ENCODE results near the gene FBLN5. TPM values are rescaled to one million over a fixed set of nuclear protein-coding genes. Genes with fewer than 3 reads are reported as not detected.
A peak's percentile ranks its signal among the peaks of the same experiment; 100 is the strongest.

Gene FBLN5
- polyA plus RNA-seq, 1 of the 3 experiments (the other 2 are of a cell fraction): 39.8 TPM

DNA sequence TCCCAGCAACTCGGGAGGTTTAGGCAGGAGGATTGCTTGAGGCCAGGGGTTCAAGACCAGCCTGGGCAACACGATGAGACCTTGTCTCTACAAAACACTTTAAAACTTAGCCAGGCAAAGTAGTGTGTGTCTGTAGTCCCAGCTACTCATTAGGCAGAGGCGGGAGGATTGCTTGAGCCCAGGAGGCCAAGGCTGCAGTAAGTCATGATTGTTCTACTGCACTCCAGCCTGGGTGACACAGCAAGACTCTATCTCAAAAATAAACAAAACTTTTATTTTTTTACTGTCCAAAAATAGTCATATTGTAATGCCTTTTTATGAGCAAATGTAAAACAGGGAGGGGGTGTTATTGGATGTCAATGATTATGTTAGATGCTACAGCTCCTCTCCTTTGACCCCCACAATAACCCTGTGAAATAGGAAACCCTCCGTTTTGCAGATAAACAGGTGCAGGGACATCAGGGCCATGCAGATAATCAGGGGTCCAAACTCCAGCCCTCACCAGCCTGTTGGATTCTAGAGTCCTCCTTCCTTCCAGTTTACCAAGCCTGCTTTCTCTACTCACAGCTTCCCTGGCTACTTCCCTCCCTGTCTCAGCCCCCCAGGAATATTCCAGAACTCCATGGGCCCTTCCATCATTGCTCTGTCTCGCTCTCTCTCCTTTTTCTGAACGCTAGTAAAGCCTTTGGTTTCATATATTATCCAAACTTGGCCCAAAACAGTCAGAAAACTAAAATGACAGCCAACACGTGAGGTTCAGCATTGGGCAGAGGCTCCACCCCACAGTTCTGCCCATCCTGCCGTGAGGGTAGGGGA lies 5.9 kb upstream of the FBLN5 start:
- Histone ChIP-seq H3K36me3 (replicated peaks in 1 of 2; ENCODE audit: control insufficient read depth in 1 of 2, insufficient read depth in 2 of 2, low read length in 1 of 2) (no peaks in the 10 kb centered on the region), H3K27ac (ENCODE audit: low read depth in 2 of 2, low read length in 1 of 2) (no peak overlapping the region), H3F3A (replicated peaks; ENCODE audit: insufficient read depth) (peaks cover 7% of the 10 kb centered on the region), H3K27me3 (ENCODE audit: insufficient read depth) (no peaks in the 10 kb centered on the region), H3K4me1 (ENCODE audit: control insufficient read depth in 1 of 2, insufficient read depth in 2 of 2, low read depth in 1 of 2, low read length in 1 of 2) (no peaks in the 10 kb centered on the region), H3K9ac (no peak overlapping the region), H3K4me2 (no peak overlapping the region), H3K79me2 (ENCODE audit: insufficient read depth) (no peaks in the 10 kb centered on the region), H3K4me3 (ENCODE audit: low read depth in 2 of 2, low read length in 1 of 2) (no peak overlapping the region), H2AFZ (ENCODE audit: low read depth) (no peak overlapping the region), H3K9me3 (no peaks in the 10 kb centered on the region), H4K20me1 (ENCODE audit: insufficient read depth) (no peaks in the 10 kb centered on the region), H3K9me2 (no peaks in the 10 kb centered on the region)
- 71% methylated on average over 8 of the region's 8 CpGs for WGBS (ENCODE audit: low lambda C conversion rate)
- no peak for TF ChIP-seq MEF2A (IDR thresholded peaks at IDR 0.05; ENCODE audit: borderline replicate concordance, low read depth)
- TF ChIP-seq, protein P1, sequence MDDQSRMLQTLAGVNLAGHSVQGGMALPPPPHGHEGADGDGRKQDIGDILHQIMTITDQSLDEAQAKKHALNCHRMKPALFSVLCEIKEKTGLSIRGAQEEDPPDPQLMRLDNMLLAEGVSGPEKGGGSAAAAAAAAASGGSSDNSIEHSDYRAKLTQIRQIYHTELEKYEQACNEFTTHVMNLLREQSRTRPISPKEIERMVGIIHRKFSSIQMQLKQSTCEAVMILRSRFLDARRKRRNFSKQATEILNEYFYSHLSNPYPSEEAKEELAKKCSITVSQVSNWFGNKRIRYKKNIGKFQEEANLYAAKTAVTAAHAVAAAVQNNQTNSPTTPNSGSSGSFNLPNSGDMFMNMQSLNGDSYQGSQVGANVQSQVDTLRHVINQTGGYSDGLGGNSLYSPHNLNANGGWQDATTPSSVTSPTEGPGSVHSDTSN (IDR thresholded peaks at IDR 0.05): no peak
- no peak for TF ChIP-seq FOXM1 (IDR thresholded peaks at IDR 0.05; ENCODE audit: low read depth)
- CTCF ChIA-PET: no interaction called here
- POLR2A ChIA-PET: no interaction called here
- no peak for DNase-seq

DNA sequence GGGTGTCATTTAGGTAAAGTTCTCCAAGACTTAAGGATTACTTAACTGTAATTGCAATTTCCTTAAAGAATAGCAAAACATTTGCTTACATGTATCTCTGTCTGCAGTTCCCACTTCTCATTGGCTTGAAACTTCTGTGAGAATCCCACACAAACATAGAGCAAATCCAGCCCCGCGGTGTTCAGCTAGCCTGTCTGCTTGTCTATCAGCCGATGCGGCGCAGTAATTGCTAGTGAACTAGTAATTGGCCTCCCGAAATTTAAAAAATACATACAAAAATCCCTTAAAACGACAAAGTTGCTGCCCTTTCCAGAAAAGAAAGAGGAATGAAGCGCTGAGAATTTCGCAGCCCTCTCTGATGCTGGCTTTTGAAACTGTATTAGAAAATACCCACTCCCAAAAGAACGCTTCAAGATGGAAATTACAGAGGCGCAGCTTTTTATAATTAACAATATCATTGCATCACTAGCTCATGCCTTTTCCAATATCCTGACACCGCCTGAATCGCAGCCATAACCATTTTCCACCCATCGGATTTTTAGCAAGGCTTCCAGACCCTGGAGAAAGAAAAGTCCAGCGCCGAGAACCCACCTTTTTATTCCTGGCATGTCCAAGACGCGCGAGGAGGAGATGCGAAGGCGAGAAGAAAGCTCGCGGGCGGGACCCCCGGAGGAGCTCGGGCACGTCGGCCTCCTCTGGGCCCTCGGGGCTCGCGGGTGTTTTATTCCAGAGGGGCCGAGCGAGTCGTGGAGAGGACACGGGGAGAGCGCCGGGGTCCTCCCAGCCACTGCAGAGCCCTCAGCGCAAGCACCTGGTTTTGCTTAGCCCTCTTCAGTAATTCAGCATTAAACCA lies 646 bp downstream of the FBLN5 start:
- H3F3A ChIP-seq (replicated peaks; ENCODE audit: insufficient read depth): peaks cover 16% of the 10 kb centered on the region
- H3K36me3 ChIP-seq (replicated peaks in 1 of 2; ENCODE audit: control insufficient read depth in 1 of 2, insufficient read depth in 2 of 2, low read length in 1 of 2): peaks cover 1 to 5% of the 10 kb centered on the region in 2 experiments
- H2AFZ ChIP-seq (ENCODE audit: low read depth): peak overlapping the region; percentile 93
- ChIA-PET CTCF (interaction anchor here (1.0 to 1.5 kb wide), 3 partner anchors 11 to 50 kb away, joined by 3 to 4 read pairs (median 4); no protein-coding TSS in a partner anchor), POLR2A (no interaction called here)
- no peaks in the 10 kb centered on the region for H3K9me3 ChIP-seq
- TF ChIP-seq, protein P1 (IDR thresholded peaks at IDR 0.05): no peak
- TF ChIP-seq TCF12 (IDR thresholded peaks at IDR 0.05) (no peak; the same call in 1 of the 2 replicates), ELF1 (IDR thresholded peaks at IDR 0.05) (no peak), MXI1 (IDR thresholded peaks at IDR 0.05; ENCODE audit: low read depth, low read length) (no peak), SMC3 (IDR thresholded peaks at IDR 0.05; ENCODE audit: low read depth, low read length) (no peak), EP300 (IDR thresholded peaks at IDR 0.05; ENCODE audit: borderline replicate concordance in 1 of 2, low read depth in 1 of 2, low read length in 1 of 2) (no peak), SIN3A (IDR thresholded peaks at IDR 0.05; ENCODE audit: borderline replicate concordance, low read depth, low read length) (no peak)
- no peaks in the 10 kb centered on the region for H3K27me3 ChIP-seq (ENCODE audit: insufficient read depth)
- 17% methylated on average over 32 of the region's 38 CpGs for WGBS (ENCODE audit: low lambda C conversion rate)
- peak overlapping the region; percentile 93 for H3K4me2 ChIP-seq
- H3K79me2 ChIP-seq (ENCODE audit: insufficient read depth): peaks cover 38% of the 10 kb centered on the region
- H3K4me3 ChIP-seq (ENCODE audit: low read depth in 2 of 2, low read length in 1 of 2): peak overlapping the region; percentile 66
- H3K27ac ChIP-seq (ENCODE audit: low read depth in 2 of 2, low read length in 1 of 2): peak overlapping the region; percentile 68 to 75; a peak in 3 of 4 replicates
- no peaks in the 10 kb centered on the region for H4K20me1 ChIP-seq (ENCODE audit: insufficient read depth)
- no peak for DNase-seq
- no peaks in the 10 kb centered on the region for H3K9me2 ChIP-seq
- peak overlapping the region; percentile 84 for H3K9ac ChIP-seq
- peaks cover 3 to 11% of the 10 kb centered on the region in 2 experiments; a peak in 2 of 4 replicates for H3K4me1 ChIP-seq (ENCODE audit: control insufficient read depth in 1 of 2, insufficient read depth in 2 of 2, low read depth in 1 of 2, low read length in 1 of 2)
